SU-DHL-6 (cell line): ENCODE measurements around the gene SRSF5.

Source experiments
- H2AFZ ChIP-seq: fragments of 200-600 bp; sonication (generic); 2 replicates; pipeline ENCODE4 v1.6.1; 2014; ENCODE audit warnings: low read depth, mild to moderate bottlenecking, moderate library complexity, mixed read lengths, antibody characterized with exemption, low read length; ENCODE audit not compliant: severe bottlenecking
- H3F3A ChIP-seq: fragments of 200-600 bp; shearing (Covaris generic); 2 replicates; pipeline ENCODE4 v1.6.0; 2016; ENCODE audit warnings: antibody characterized with exemption, mild to moderate bottlenecking; ENCODE audit not compliant: insufficient read depth
- H3K27ac ChIP-seq: fragments of 200-600 bp; sonication (generic); 2 replicates; pipeline ENCODE4 v1.5.1; 2016; ENCODE audit warnings: low read depth, mild to moderate bottlenecking, low read length, moderate library complexity, mixed read lengths
- H3K27me3 ChIP-seq: fragments of 200-600 bp; sonication (generic), shearing (Covaris generic); 2 replicates; pipeline ENCODE4 v1.6.0; 2014; ENCODE audit warnings: mild to moderate bottlenecking, low read length
- H3K36me3 ChIP-seq: fragments of 200-600 bp; sonication (generic); 2 replicates; pipeline ENCODE4 v1.6.1; 2014; ENCODE audit warnings: mild to moderate bottlenecking, low read length, mixed read lengths
- H3K4me2 ChIP-seq: fragments of 300-600, 200-600 bp; shearing (Covaris generic), sonication (generic); 2 replicates; pipeline ENCODE4 v1.6.0; 2014; ENCODE audit warnings: low read length, low read depth, mild to moderate bottlenecking; ENCODE audit not compliant: poor library complexity, severe bottlenecking
- H3K4me3 ChIP-seq: fragments of 200-600 bp; sonication (generic); 2 replicates; pipeline ENCODE4 v1.5.1; 2014; ENCODE audit warnings: antibody characterized with exemption, low read length, mild to moderate bottlenecking, mixed read lengths; ENCODE audit not compliant: insufficient read depth, poor library complexity, severe bottlenecking
- H3K79me2 ChIP-seq: fragments of 200-600 bp; sonication (generic); 2 replicates; pipeline ENCODE4 v1.6.1; 2014; ENCODE audit warnings: mild to moderate bottlenecking, low read length, moderate library complexity; ENCODE audit not compliant: insufficient read depth
- H3K9ac ChIP-seq: fragments of 200-600 bp; sonication (generic); 2 replicates; pipeline ENCODE4 v1.7.0; 2014; ENCODE audit warnings: mild to moderate bottlenecking, low read length
- H3K9me2 ChIP-seq: fragments of 200-600 bp; sonication (generic); replicated peaks from 2 replicates; pipeline ENCODE4 v1.6.1; 2014; ENCODE audit warnings: low read length; ENCODE audit not compliant: insufficient read depth
- H3K9me3 ChIP-seq: fragments of 200-600 bp; sonication (generic); 2 replicates; pipeline ENCODE4 v1.6.1; 2014; ENCODE audit warnings: low read length, mixed read lengths; ENCODE audit not compliant: insufficient read depth
- H4K20me1 ChIP-seq: fragments of 200-600 bp; sonication (generic); 2 replicates; pipeline ENCODE4 v1.6.1; 2014; ENCODE audit warnings: low read depth, mild to moderate bottlenecking, antibody characterized with exemption, low read length, moderate library complexity, mixed read lengths
- EZH2phosphoT487 ChIP-seq: fragments of 200-600 bp; sonication (generic), shearing (Covaris generic); conservative IDR thresholded peaks from 2 replicates; pipeline ENCODE4 v1.6.1; 2018; ENCODE audit warnings: mild to moderate bottlenecking, antibody characterized with exemption, low read length, moderate library complexity, mixed read lengths
- TF ChIP-seq, protein P1 (sequence below): fragments of 200-600 bp; sonication (generic); IDR thresholded peaks from one replicate; pipeline ENCODE4 v1.5.1; 2017; ENCODE audit warnings: antibody characterized with exemption, mild to moderate bottlenecking, low read length, moderate library complexity; ENCODE audit not compliant: insufficient read depth, poor library complexity, severe bottlenecking

Gene SRSF5

DNA sequence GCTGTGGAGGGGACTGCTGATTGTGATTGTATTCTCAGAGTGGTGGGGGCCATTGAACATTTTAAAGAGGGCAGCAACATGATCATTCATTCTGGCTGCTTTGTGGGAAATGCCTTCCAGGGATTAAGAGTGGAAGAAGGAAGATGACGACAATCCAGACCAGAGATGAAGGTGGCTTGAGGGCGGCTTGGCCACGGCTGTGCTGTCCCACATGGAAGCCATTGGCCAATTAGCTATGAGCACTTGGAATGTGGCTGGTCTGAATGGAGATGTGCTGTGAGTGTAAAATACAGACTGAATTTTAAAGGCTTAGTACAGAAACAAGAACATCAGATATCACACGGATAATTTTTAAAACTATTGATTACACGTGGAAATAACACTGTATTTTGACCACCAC is 49.3 kb downstream of the SRSF5 start:
- H3K9me3 ChIP-seq: no peaks in the 10 kb centered on the region
- H2AFZ ChIP-seq: no peak overlapping the region
- no peak overlapping the region for H3K4me2 ChIP-seq
- no peaks in the 10 kb centered on the region for H3K79me2 ChIP-seq
- H3K4me3 ChIP-seq: no peak overlapping the region
- no peaks in the 10 kb centered on the region for H3K36me3 ChIP-seq
- H3K9ac ChIP-seq: no peak overlapping the region
- no peak overlapping the region for H3K27ac ChIP-seq
- H3K9me2 ChIP-seq: no peaks in the 10 kb centered on the region
- TF ChIP-seq, protein P1, sequence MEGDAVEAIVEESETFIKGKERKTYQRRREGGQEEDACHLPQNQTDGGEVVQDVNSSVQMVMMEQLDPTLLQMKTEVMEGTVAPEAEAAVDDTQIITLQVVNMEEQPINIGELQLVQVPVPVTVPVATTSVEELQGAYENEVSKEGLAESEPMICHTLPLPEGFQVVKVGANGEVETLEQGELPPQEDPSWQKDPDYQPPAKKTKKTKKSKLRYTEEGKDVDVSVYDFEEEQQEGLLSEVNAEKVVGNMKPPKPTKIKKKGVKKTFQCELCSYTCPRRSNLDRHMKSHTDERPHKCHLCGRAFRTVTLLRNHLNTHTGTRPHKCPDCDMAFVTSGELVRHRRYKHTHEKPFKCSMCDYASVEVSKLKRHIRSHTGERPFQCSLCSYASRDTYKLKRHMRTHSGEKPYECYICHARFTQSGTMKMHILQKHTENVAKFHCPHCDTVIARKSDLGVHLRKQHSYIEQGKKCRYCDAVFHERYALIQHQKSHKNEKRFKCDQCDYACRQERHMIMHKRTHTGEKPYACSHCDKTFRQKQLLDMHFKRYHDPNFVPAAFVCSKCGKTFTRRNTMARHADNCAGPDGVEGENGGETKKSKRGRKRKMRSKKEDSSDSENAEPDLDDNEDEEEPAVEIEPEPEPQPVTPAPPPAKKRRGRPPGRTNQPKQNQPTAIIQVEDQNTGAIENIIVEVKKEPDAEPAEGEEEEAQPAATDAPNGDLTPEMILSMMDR: no peak
- no peak for TF ChIP-seq EZH2phosphoT487
- H4K20me1 ChIP-seq: no peaks in the 10 kb centered on the region
- H3K27me3 ChIP-seq: no peaks in the 10 kb centered on the region
- H3F3A ChIP-seq: no peaks in the 10 kb centered on the region

DNA sequence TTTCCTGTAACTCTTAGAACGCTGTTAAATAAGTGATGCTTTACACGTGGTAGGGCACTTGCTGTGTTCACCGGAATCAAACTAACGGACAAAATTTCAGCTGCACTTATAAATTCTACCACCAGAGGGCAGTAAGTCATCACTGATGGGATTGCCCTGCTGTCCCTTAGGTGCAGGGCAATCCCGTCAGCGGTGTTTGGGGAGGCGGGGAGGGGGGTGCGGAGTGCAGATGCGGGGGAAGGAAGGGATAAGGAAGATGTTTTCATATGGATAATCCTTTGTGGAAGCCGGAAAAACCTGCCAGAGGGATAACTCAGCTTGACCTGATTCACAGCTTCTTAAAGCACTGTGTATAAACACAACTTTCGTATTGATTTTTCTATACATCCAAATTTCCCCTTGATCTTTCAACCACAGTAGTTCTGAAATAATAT is 51.8 kb downstream of the SRSF5 start:
- no peaks in the 10 kb centered on the region for H3K79me2 ChIP-seq
- H3K9me2 ChIP-seq: no peaks in the 10 kb centered on the region
- H2AFZ ChIP-seq: no peak overlapping the region
- no peak overlapping the region for H3K9ac ChIP-seq
- TF ChIP-seq EZH2phosphoT487: no peak
- TF ChIP-seq, protein P1: peak; percentile 91
- no peak overlapping the region for H3K4me2 ChIP-seq
- H4K20me1 ChIP-seq: no peaks in the 10 kb centered on the region
- H3K27me3 ChIP-seq: no peaks in the 10 kb centered on the region
- H3K36me3 ChIP-seq: no peaks in the 10 kb centered on the region
- no peaks in the 10 kb centered on the region for H3K9me3 ChIP-seq
- H3F3A ChIP-seq: no peaks in the 10 kb centered on the region
- H3K4me3 ChIP-seq: no peak overlapping the region
- H3K27ac ChIP-seq: no peak overlapping the region

DNA sequence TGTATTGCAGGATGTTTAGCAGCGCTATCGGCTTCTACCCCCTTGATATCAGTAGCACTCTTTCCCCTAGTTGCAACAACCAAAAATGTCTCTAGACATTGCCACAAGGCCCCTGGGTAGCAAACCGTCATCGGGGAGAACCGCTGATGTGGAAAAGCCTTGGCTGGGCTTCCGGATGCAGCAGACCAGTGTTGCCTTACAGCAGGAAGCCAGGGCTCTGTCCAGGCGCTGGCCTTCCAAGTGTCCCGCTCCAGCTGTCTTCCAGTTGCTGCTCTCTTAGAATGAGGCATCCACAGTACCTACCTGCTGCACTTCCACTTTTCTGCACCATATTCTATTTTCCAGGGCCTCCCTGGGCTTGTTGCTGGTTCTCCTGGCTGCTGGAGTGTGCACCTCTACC is 52.7 kb downstream of the SRSF5 start:
- H3F3A ChIP-seq: no peaks in the 10 kb centered on the region
- H3K27me3 ChIP-seq: no peaks in the 10 kb centered on the region
- H3K36me3 ChIP-seq: no peaks in the 10 kb centered on the region
- H3K4me2 ChIP-seq: no peak overlapping the region
- H3K79me2 ChIP-seq: no peaks in the 10 kb centered on the region
- H2AFZ ChIP-seq: no peak overlapping the region
- H3K4me3 ChIP-seq: no peak overlapping the region
- no peak for TF ChIP-seq EZH2phosphoT487
- TF ChIP-seq, protein P1: no peak
- no peaks in the 10 kb centered on the region for H3K9me2 ChIP-seq
- no peak overlapping the region for H3K27ac ChIP-seq
- no peaks in the 10 kb centered on the region for H4K20me1 ChIP-seq
- H3K9ac ChIP-seq: no peak overlapping the region
- H3K9me3 ChIP-seq: no peaks in the 10 kb centered on the region
